Loucy (cell line): ENCODE results near the gene MBD3L4.

Experiments used
- H2AFZ ChIP-seq: fragments of 200-600 bp; sonication (generic); 2 replicates; pipeline ENCODE4 v1.6.0; 2016; ENCODE audit warnings: antibody characterized with exemption, mild to moderate bottlenecking, low read length, moderate library complexity
- H3F3A ChIP-seq: fragments of 200-600 bp; 2 replicates; pipeline ENCODE4 v1.6.0; 2016; ENCODE audit warnings: antibody characterized with exemption, low read depth, mild to moderate bottlenecking
- H3K27me3 ChIP-seq: fragments of 200-600 bp; sonication (generic); 2 replicates; pipeline ENCODE4 v1.6.1; 2014; ENCODE audit warnings: low read length, mild to moderate bottlenecking; ENCODE audit not compliant: insufficient read depth, poor library complexity, severe bottlenecking
- H3K36me3 ChIP-seq: fragments of 200-600 bp; sonication (generic); 2 replicates; pipeline ENCODE4 v1.6.1; 2016; ENCODE audit warnings: low read length; ENCODE audit not compliant: insufficient read depth
- H3K4me1 ChIP-seq: fragments of 200-600 bp; sonication (generic); 2 replicates; pipeline ENCODE4 v1.5.1; 2014; ENCODE audit warnings: low read length, mild to moderate bottlenecking; ENCODE audit not compliant: insufficient read depth, poor library complexity, severe bottlenecking
- H3K4me2 ChIP-seq: fragments of 200-600 bp; sonication (generic); 2 replicates; pipeline ENCODE4 v1.6.0; 2014; ENCODE audit warnings: antibody characterized with exemption, low read length, low read depth, mild to moderate bottlenecking; ENCODE audit not compliant: poor library complexity, severe bottlenecking
- H3K4me3 ChIP-seq: fragments of 200-600 bp; sonication (generic); 2 replicates; pipeline ENCODE4 v1.5.1; 2014; ENCODE audit warnings: low read length, mild to moderate bottlenecking, mixed read lengths; ENCODE audit not compliant: poor library complexity, severe bottlenecking
- H3K79me2 ChIP-seq: fragments of 200-600 bp; sonication (generic); 2 replicates; pipeline ENCODE4 v1.6.1; 2014; ENCODE audit warnings: low read length; ENCODE audit not compliant: insufficient read depth
- H3K9ac ChIP-seq: fragments of 200-600 bp; sonication (generic); 2 replicates; pipeline ENCODE4 v1.6.0; 2014; ENCODE audit warnings: mild to moderate bottlenecking, low read depth, low read length, moderate library complexity; ENCODE audit not compliant: poor library complexity, severe bottlenecking
- H3K9me2 ChIP-seq: fragments of 200-600 bp; sonication (generic); replicated peaks from 2 replicates; pipeline ENCODE4 v1.6.1; 2016; ENCODE audit warnings: low read depth, low read length, mixed read lengths
- H3K9me3 ChIP-seq: fragments of 200-600 bp; sonication (generic); 2 replicates; pipeline ENCODE4 v1.6.1; 2014; ENCODE audit warnings: mild to moderate bottlenecking, antibody characterized with exemption, low read length, low read depth; ENCODE audit not compliant: insufficient read depth
- H4K20me1 ChIP-seq: fragments of 200-600 bp; sonication (generic); 2 replicates; pipeline ENCODE4 v1.6.0; 2014; ENCODE audit warnings: antibody characterized with exemption, low read length, mild to moderate bottlenecking; ENCODE audit not compliant: insufficient read depth, poor library complexity, severe bottlenecking
- CTCF ChIP-seq: fragments of 200-600 bp; sonication (generic); conservative IDR thresholded peaks from 2 replicates; pipeline ENCODE4 v1.5.1; 2014; ENCODE audit warnings: mild to moderate bottlenecking, antibody characterized with exemption, low read length
- EZH2phosphoT487 ChIP-seq: fragments of 200-600 bp; IDR thresholded peaks from 2 replicates; pipeline ENCODE4 v1.6.1; 2018; ENCODE audit warnings: antibody characterized with exemption, mild to moderate bottlenecking, moderate library complexity, borderline replicate concordance

Gene MBD3L4

GRCh38 chr19:7010722-7011593 is 29.0 kb downstream of the MBD3L4 start:
- Histone ChIP-seq H2AFZ (no peak overlapping the region), H3F3A (no peaks in the 10 kb centered on the region), H3K9me3 (no peaks in the 10 kb centered on the region), H3K27me3 (no peaks in the 10 kb centered on the region), H3K9ac (no peak overlapping the region), H3K4me3 (no peak overlapping the region), H4K20me1 (no peaks in the 10 kb centered on the region), H3K79me2 (no peaks in the 10 kb centered on the region), H3K9me2 (no peaks in the 10 kb centered on the region), H3K4me1 (no peaks in the 10 kb centered on the region), H3K4me2 (no peak overlapping the region), H3K36me3 (no peaks in the 10 kb centered on the region)
- no peak for TF ChIP-seq EZH2phosphoT487
- no peak for TF ChIP-seq CTCF

GRCh38 chr19:7007859-7008258 is 32.1 kb downstream of the MBD3L4 start:
- Histone ChIP-seq H3K9me3 (no peaks in the 10 kb centered on the region), H3K4me1 (no peaks in the 10 kb centered on the region), H4K20me1 (no peaks in the 10 kb centered on the region), H3K9me2 (no peaks in the 10 kb centered on the region), H3K4me3 (no peak overlapping the region), H3F3A (no peaks in the 10 kb centered on the region), H3K79me2 (no peaks in the 10 kb centered on the region), H2AFZ (no peak overlapping the region), H3K9ac (no peak overlapping the region), H3K4me2 (no peak overlapping the region), H3K27me3 (no peaks in the 10 kb centered on the region), H3K36me3 (no peaks in the 10 kb centered on the region)
- TF ChIP-seq EZH2phosphoT487 (no peak), CTCF (no peak)

GRCh38 chr19:7006135-7006704 is 33.8 kb downstream of the MBD3L4 start:
- no peak for TF ChIP-seq EZH2phosphoT487
- TF ChIP-seq CTCF = no peak
- H3K36me3 ChIP-seq = no peaks in the 10 kb centered on the region
- no peaks in the 10 kb centered on the region for H3F3A ChIP-seq
- H3K79me2 ChIP-seq = no peaks in the 10 kb centered on the region
- no peak overlapping the region for H3K4me2 ChIP-seq
- H4K20me1 ChIP-seq = no peaks in the 10 kb centered on the region
- no peak overlapping the region for H3K9ac ChIP-seq
- H3K4me1 ChIP-seq = no peaks in the 10 kb centered on the region
- H3K9me2 ChIP-seq = no peaks in the 10 kb centered on the region
- H3K9me3 ChIP-seq = no peaks in the 10 kb centered on the region
- no peak overlapping the region for H2AFZ ChIP-seq
- no peak overlapping the region for H3K4me3 ChIP-seq
- H3K27me3 ChIP-seq = no peaks in the 10 kb centered on the region
